22Rv1 (cell line): Measurements from ENCODE around the gene IFNE.
A peak's percentile ranks its signal among the peaks of the same experiment; 100 is the strongest.

ENCODE experiments used
- H3K27ac ChIP-seq: fragments of 450-650 bp; 2 replicates; pipeline ENCODE4 v1.5.1; 2017
- CTCF ChIP-seq: fragments of 450-650 bp; IDR thresholded peaks from 2 replicates; pipeline ENCODE4 v1.5.1; 2017; ENCODE audit warnings: mild to moderate bottlenecking
- ZFX ChIP-seq: fragments of 450-650 bp; IDR thresholded peaks from 2 replicates; pipeline ENCODE4 v1.6.1; 2017; ENCODE audit warnings: antibody characterized with exemption, borderline replicate concordance

Gene IFNE

GRCh38 chr9:21491756-21492155 lies 9.6 kb upstream of the IFNE start:
- TF ChIP-seq CTCF (no peak), ZFX (no peak)
- H3K27ac ChIP-seq: no peak overlapping the region

- H3K27ac ChIP-seq: peak overlapping the region; percentile 51
- TF ChIP-seq CTCF: no peak
Measured at GRCh38 chr9:21481470-21482056, 550 bp downstream of the IFNE start.

GRCh38 chr9:21479152-21479702 lies 2.9 kb downstream of the IFNE start:
- TF ChIP-seq ZFX (no peak), CTCF (no peak)
- no peak overlapping the region for H3K27ac ChIP-seq

GRCh38 chr9:21477466-21477865 lies 4.6 kb downstream of the IFNE start:
- no peak overlapping the region for H3K27ac ChIP-seq
- TF ChIP-seq CTCF: no peak
- TF ChIP-seq ZFX: no peak

GRCh38 chr9:21473236-21473635 lies 8.9 kb downstream of the IFNE start:
- TF ChIP-seq ZFX (no peak), CTCF (0 out of 2 replicates have a peak, but pooled peaks have one; percentile 7)
- H3K27ac ChIP-seq: no peak overlapping the region

- TF ChIP-seq ZFX: no peak
- TF ChIP-seq CTCF: no peak
- no peak overlapping the region for H3K27ac ChIP-seq
Measured at GRCh38 chr9:21470126-21470525, 12.0 kb downstream of the IFNE start.

GRCh38 chr9:21465859-21466518 lies 16.1 kb downstream of the IFNE start:
- TF ChIP-seq ZFX (no peak), CTCF (peak; percentile 87)
- no peak overlapping the region for H3K27ac ChIP-seq
